HPDE6-E6E7 (cell line): Measurements from ENCODE around the gene MBD3.

Experiments
- DNase-seq: peaks from one replicate; pipeline ENCODE4 v3.0.0; 2011; ENCODE audit warnings: missing footprints; ENCODE audit errors: extremely low spot score

Gene MBD3

GRCh38 chr19:1599460-1599846 is 6.8 kb upstream of the MBD3 start:
- DNase-seq = no peak

GRCh38 chr19:1598777-1599459 is 6.3 kb upstream of the MBD3 start:
- DNase-seq = no peak

DNA sequence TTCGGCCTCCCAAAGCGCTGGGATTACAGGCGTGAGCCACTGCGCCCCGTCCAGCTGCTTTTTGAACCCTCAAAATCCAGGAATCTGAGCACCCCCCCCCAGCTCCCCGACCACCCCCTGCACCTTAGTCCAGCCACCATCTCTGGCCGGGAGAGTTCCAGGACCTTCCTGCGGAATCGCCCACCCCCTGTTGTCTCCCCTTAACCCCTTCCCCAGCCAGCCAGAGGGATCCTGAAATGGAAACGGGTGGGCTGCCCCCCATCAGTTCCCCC is 772 bp upstream of the MBD3 start:
- DNase-seq = no peak

GRCh38 chr19:1592024-1592754 is 476 bp downstream of the MBD3 start:
- peak; percentile 87 for DNase-seq

DNA sequence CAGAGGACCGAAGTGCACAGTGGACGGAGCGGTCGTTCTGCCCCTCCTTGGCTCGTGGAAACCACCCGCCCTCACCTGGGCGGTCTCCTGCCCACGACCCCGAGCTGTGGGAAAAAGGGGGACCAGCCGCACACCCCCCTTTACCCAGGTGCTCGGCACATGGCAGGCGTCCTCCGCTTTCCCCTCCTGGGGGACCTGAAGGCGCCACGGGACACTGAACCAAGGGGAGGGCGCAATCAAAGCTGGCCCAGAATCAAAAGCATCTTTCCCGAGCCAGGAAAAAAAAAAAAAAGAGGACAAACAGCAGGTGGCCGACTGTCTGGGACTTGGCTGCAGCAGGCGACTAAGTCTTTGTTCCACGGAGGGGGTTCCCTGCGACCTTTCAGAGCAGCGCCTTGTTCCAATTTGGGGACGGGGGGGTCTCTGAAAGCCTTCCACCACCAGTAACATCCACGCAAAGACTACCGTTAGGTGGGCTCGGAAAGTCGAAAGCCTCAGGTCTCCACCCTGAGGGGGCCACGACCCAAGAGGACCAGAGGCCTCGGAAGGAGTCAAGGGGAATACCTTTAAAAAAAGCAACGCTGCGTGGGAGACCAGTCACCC is 1.1 kb downstream of the MBD3 start:
- no peak for DNase-seq

GRCh38 chr19:1590641-1591397 is 1.8 kb downstream of the MBD3 start:
- DNase-seq = no peak

DNA sequence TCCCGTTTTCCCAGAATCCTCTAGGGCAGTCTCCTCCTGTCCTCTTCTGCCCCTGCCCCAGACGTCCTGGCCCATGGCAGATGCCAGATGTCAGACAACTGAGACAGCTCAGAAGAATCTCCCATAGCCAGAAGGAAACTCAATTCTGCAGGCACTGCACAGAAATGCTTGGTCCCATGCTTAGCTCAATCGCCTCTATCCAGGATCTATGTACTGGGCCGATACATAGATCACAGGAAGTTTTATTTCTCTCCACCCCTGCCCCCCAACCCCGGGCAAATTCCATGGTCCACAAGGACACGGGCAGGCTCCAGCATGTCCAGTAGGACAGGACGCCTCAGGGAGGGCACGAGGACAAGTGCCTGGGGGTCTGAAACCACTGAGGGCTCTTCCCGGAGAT is 4.8 kb downstream of the MBD3 start:
- no peak for DNase-seq

DNA sequence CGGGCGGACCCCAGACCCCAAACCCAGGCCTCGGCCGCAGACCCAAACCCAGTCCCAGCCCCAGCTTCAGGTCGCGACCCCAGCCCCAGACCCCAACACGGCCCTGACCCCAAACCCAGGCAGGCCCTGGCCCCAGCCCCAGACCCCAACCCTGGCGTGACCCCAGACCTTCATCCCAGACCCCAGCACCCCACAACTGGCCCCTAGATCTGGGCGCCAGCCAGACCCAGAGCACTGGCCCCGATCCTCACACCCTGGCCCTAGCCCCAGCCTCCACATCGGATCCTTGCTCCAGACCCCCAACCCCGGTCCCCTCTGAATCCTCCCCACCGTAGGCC is 7.5 kb downstream of the MBD3 start:
- DNase-seq = no peak

- DNase-seq = no peak
These were observed 8.0 kb downstream of the MBD3 start for GRCh38 chr19:1584500-1585242.

DNA sequence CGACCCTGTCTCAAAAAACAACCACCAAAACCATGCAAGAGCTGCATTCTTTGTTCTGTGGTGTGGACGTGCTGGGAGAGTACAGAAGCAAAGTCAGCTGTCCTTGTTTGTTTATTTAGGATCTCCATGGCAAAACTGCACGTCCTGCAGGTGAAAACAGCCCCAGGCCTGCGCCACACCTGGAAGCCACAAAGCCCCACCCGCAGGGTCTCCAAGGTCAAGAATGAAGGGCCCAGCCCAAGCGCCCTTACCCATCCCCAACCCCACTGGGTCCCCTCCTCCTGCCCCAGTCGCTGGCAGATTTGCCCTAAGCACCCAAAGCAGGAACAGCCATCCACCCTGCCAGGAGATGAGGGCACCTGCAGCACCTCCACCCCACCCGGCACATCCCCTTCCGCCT is 10.5 kb downstream of the MBD3 start:
- DNase-seq = no peak

- DNase-seq = no peak
These were observed 11.7 kb downstream of the MBD3 start for GRCh38 chr19:1580957-1581356.

DNA sequence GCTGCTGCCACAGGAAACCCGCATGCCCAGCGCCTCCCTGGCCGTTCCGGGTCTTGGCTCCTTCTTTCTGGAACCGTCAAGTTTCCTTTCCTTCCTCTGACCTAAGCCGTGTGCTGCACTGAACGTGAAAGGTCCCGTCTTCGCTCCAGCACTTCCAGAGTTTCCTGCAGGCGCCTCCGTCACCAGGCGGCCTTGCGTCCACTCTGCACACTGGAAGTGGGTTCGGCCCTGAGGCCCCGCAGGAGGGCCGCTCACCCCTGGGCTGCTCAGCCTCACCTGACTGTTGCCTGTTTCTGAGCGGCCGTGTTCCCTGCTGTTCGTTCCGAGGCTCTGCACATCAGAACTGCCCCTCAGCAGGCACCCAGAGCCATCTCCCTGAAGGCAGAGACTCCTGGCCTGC is 12.3 kb downstream of the MBD3 start:
- no peak for DNase-seq

- no peak for DNase-seq
These were observed 13.4 kb downstream of the MBD3 start for GRCh38 chr19:1579222-1579621.

DNA sequence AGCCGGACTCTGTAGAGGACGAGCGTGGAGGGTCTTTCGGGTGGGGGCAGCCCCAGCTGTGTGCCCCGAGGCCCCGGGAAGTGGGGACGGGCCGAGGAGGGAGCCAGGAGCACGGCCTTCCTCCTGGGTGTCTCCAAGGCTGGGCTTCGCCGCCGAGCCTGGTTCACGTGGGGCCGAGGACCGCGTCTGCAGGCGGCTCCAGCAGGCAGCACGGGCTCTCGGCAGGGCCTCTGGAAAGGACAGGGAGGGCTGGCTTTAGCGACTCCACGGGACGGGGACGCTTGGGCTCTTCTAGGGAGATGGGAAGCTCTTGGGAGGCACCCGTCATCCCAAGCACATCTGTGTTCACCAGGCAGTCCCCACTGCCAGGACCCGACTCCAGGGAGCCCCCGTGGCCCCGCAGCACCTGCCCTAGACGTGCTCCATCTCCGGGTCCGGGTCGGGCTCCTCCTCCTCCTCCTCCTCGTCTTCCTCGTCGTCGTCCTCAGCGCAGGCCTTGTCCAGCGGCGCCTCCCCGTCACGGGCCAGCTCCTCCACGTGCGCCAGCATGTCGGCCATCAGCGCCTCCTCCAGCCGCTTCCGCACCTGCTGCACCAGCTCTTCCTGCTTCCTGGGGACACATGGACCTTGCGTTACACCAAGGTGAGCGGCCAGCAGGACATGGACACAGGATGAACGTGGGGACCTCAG is 14.6 kb downstream of the MBD3 start:
- DNase-seq = no peak

DNA sequence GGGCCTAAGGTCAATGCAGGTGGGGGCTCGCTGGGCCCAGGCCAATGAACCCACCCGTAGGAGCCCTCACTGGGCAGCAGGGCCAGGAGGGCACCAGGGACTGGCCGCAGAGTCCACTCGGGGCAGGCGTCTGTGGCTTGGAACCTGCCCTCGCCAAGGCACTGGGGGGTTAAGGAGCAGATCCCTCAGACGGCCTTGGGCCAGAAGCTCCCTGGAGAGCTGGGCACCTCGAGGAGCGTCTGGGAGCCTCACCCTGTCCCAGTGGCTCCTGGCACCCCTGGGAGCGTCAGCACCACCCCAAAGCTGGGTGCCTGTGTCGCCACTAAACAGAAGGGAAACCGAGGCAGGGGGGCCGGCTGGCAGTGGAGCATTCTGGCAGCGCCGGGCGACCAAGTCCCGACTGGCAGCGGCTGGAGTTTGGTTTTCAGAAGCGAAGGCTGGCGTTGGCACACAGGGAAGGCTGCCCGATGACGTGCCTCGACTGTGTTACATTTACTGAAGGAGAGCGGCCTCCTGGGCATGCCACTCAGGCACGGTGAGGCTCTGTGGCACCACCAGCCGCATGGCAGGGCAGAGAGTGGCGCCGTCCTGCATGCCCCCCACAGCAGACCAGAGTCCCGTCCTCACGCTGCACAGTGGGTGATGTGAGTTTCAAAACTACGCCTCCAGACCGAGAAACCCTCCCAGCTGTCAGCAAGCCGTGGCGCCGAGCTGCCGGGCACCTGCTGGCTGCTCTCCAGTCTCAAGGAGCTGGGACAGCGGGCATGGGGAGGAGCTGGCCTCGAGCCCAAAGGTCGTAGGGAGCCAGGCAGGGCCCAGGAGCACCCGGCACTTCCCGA is 15.4 kb downstream of the MBD3 start:
- DNase-seq = no peak

- DNase-seq = no peak
These were observed 16.2 kb downstream of the MBD3 start for GRCh38 chr19:1576242-1577089.

GRCh38 chr19:1575323-1576241 is 17.1 kb downstream of the MBD3 start:
- DNase-seq = no peak

DNA sequence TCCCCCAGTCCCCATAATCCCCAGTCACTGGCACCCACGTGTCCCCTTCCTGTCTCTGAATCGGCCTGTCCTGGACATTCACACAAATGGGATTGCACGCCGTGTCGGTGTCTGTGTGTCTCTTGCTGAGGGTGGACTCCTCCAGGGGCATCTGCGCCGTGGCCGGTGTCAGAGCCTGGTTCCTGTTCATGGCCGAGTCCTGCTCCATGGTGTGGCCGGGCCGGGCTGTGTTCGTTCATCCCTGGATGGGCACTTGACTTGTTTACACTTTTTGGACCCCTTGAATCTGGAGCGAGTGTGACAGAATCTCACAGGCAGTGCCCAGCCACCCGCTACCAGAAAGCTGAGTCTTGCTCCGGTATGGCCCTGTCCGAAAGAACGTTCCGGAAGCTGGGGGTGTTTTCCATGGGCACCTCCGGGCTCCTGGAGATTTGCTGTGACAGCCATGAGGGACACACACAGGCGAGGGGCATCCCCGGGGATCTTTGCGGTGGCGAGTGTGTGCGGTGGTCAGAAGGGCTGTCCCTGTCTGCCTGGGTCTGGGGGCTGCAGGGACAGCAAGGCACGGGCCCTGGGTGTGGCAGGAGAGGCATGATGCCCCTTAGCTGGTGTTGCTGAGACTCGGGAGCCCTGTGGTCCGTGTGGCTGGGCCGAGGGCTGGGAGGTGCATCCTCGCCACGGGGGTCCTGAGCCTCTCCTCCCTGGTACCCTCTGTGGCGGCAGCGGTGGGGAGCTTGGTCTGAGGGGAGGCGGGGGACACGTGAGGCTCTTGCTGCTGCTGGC is 18.1 kb downstream of the MBD3 start:
- DNase-seq = no peak
